Stimulated activated naive CD4-positive, alpha-beta T cell treated with Interleukin-2 at 50 U/mL for 16 hours (primary cell): ENCODE results near the gene BCL2L11.

ENCODE experiments used
- DNase-seq: peaks from one replicate; lab custom pipeline; 2025; lab: John Stamatoyannopoulos, UW

Gene BCL2L11

GRCh38 chr2:111143107-111143842 is 22.6 kb downstream of the BCL2L11 start:
- no peak for DNase-seq

DNA sequence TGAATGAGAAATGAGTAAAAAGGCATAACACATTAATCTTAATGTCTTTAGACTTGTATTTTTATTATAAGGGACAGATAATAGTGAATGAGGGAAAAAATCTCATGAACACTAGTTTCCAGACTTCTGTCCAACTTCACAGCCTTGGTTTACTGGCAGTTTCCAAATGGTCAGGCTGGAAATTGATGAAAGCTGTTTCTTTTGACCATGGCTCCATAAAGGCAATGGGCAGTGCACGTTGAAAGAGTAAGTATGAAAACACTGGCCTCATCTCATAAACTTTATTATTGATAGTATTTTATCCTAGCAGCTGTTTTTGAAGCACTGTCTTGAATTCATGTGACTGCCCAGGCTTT is 23.1 kb downstream of the BCL2L11 start:
- no peak for DNase-seq

DNA sequence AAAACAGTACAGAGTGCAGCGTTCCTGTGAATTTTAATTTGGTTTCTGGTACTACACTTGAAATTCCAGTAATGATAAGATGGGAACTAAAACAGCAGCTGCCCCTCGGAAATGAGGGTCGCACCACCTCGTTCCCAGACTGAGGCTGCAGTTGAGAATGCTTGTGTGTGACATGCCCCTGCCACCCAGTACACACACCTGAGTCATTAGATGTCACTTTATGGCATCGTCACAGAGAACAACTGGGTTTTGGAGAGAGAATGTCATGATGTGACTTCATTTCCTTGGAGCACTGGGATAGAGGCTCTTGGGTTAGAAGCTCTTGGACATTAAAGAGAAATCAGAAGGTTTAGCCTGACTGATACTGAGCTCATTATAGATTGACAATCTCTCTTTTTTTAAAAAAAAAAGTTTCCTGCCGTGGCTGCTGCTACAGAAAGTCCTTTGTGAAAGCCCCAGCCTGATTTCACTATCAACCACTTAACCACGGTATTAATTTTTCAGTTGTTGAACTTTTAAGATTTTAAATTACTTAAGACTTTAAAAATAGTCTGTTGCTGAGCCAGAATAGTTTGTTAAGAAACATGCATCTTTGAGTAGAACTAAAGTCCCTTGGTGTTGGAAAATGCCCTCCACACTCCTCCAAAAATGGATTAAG is 24.5 kb downstream of the BCL2L11 start:
- no peak for DNase-seq

- no peak for DNase-seq
These were observed 25.2 kb downstream of the BCL2L11 start for GRCh38 chr2:111145951-111146350.

DNA sequence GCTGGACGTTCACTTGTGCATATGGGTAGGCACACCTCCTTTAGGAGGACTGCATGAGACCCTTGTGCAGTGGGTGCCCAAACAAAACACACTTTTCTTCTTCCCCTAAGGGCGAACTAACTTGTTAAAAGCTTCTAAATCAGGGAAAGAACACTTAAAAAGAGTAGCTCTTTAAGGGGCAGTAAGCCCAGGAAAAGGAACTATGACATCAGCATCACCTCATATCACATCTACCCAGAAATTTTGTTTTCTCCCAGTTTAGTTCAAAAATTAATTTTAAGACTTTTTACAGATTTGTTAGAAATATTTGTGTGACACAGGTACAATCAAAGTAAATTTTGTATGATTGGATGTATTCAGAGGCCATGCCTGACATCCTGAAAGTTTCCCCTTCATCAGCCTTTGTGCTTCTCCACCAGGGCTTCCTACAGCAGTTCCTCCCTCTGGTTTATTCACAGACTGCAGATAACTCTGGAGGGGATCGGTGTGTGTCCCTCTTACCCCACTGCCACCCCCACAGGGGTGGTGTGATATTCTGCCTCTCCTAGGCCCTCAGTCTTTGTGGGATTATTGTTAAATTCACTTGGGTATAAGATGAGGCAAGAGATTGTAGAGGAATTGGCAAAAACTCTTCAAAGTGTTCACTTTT is 27.6 kb downstream of the BCL2L11 start:
- DNase-seq, result no peak

- DNase-seq, result no peak
These were observed 28.2 kb downstream of the BCL2L11 start for GRCh38 chr2:111148925-111149324.

DNA sequence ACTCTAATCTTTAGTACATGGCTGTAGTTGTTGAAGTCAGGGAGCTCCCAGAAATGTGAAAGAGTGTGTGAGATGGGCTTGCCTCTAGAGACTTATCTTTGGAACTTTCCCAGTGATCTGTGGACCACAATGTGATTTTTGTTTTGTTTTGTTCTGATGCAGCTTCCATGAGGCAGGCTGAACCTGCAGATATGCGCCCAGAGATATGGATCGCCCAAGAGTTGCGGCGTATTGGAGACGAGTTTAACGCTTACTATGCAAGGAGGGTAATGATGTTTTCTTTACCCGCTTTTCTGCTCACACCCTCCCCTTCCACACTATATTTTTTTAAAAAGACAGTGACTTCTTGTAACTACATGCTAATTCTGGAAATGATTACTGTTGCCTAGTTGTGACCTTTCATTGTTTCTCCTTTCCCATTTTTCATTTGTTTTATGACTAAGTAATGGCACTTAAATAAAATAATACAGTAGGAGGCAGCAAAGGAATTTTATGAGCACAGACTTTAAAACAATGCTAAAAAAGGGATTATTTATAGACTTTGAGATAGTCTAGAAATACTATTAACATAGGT is 29.3 kb downstream of the BCL2L11 start:
- DNase-seq, result no peak

GRCh38 chr2:111154758-111155157 is 34.0 kb downstream of the BCL2L11 start:
- no peak for DNase-seq

DNA sequence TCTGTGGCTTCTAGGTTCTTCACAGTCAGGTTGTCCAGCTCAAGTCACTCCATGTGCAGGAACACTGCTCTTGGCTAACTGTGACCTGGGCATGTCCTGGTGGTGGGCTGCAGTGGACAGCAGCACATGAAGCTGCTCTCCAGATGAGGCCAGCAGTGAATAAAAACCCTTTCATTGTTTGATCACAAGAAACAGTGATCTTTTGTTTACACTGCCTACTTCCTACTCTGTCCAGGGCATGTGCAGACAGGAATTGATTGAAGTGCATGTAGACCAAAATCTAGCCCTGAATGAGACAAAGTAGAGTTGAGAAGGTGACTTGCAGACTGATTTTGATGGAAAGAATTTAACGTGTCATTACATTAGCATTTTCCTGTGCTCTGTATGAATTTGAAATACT is 34.9 kb downstream of the BCL2L11 start:
- no peak for DNase-seq

- no peak for DNase-seq
These were observed 35.8 kb downstream of the BCL2L11 start for GRCh38 chr2:111156529-111156928.

DNA sequence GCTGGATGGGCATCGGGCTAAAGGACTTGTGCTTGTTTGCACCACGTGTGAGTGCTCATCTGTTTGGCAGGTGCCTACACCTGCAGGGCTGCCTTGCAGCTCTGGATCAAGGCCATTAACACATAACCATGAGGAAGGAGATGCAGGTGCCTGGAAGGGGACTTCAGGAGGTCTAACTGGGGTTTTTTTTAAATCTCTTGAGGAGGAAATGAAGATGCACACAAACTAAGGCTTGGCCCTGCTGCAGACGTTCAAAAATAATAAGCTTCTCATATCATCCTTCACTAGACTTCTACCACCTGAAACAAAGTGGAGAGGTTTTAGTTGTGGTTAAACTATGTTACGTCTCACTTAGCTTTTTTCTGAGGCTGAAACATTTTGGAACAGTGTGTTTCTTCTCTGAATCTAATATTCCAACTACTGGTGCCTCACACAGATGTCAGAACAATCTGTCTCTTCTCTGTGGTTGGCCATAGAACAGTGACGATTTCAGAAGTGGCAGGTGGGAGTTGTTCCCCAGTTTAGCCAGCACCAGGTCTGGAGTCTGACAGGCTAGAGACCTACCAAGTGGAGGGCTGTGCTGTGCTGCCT is 36.5 kb downstream of the BCL2L11 start:
- DNase-seq, result no peak

GRCh38 chr2:111157798-111158197 is 37.1 kb downstream of the BCL2L11 start:
- no peak for DNase-seq

DNA sequence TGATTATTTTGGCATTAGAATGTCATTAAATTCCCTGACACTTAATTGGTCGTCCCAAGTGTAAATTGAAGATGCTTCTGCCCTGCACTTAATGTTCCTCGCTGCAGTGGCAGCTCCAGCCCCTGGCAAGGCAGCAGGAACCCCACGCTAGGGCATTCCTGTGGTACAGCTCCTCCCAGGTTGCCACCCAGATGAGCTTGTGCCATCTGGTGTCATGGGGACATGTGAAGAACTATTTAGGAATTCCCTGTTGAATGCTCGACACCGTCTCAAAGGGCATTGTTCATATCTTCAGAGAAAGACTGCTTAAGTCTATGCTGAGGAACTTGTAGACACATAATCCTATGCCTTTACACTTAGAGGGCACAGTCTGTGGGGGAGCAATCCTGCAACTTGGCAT is 38.9 kb downstream of the BCL2L11 start:
- DNase-seq, result no peak

GRCh38 chr2:111160758-111161157 is 40.0 kb downstream of the BCL2L11 start:
- DNase-seq, result no peak

GRCh38 chr2:111161971-111162370 is 41.3 kb downstream of the BCL2L11 start:
- no peak for DNase-seq

GRCh38 chr2:111162718-111163331 is 42.1 kb downstream of the BCL2L11 start:
- DNase-seq, result no peak

- DNase-seq, result no peak
These were observed 43.4 kb downstream of the BCL2L11 start for GRCh38 chr2:111164078-111164477.

DNA sequence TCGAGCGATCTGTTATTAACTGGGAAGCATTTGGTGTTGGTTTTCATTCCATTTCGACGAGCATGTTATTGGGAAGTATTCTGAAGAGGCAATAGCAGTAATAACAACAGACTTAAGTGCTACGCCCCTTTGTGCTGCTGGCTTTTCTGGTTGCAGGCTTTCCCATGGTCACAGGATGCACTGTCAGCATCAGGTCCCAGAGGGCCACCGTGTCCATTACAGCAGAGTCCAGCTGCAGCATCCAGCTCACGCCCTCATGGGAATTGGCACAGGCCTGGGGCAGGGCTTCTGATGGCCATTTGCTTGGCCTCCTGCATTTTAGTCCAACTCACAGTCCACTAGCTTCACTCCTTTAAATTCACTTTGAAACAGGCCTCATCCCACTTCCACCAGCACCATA is 44.4 kb downstream of the BCL2L11 start:
- no peak for DNase-seq

DNA sequence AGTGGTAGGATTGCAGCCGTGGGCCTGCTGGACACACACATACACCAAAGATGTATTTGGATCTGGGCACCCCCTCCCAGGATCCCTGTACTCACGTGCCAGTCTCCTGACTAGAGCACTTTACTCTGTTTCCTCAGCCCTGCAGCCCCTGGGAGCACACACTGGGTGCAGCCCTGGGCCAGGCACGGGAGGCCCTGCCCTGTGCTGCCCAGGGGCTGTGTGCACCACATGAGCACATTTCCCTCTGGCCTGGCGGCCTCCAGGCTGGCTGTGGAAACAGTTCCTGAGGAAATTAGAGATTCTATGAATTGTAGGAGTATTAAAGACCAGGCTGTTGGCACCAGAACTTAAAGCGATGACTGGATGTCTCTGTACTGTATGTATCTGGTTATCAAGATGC is 45.4 kb downstream of the BCL2L11 start:
- DNase-seq, result no peak

- no peak for DNase-seq
These were observed 46.6 kb downstream of the BCL2L11 start for GRCh38 chr2:111167076-111167862.

- DNase-seq, result no peak
These were observed 47.1 kb downstream of the BCL2L11 start for GRCh38 chr2:111167863-111168162.
